HG03432 (cell line): ENCODE measurements around the gene JAZF1.

Experiments used
- ATAC-seq: cut with Tn5 transposase; IDR thresholded peaks from one replicate; pipeline ENCODE4 v1.9.1; 2021; ENCODE audit warnings: mild to moderate bottlenecking, moderate library complexity; ENCODE audit not compliant: unreplicated experiment

The JAZF1 gene

DNA sequence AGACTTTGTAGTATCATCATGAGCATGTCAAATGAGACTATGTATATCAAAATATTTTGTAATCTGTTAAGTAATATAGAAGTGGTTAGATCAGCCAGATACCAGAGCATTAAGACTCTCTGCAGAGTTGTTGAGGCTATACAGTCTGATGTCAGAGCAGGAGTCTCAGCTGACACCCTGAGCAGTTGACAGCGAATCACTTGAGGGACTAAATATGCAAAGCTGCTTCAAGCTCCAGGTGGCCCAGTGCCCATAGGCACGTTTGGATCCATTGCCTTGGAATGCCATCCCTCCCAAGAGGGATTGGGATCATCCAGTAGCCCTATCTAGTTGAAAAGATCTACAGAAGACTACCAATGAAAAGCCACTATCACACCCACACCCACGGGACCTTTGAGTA, 230.5 kb downstream of the JAZF1 start:
- no peak for ATAC-seq

GRCh38 chr7:27948861-27949260, 231.7 kb downstream of the JAZF1 start:
- ATAC-seq: no peak

- ATAC-seq: no peak
Measured at GRCh38 chr7:27947586-27948278, 232.9 kb downstream of the JAZF1 start.

DNA sequence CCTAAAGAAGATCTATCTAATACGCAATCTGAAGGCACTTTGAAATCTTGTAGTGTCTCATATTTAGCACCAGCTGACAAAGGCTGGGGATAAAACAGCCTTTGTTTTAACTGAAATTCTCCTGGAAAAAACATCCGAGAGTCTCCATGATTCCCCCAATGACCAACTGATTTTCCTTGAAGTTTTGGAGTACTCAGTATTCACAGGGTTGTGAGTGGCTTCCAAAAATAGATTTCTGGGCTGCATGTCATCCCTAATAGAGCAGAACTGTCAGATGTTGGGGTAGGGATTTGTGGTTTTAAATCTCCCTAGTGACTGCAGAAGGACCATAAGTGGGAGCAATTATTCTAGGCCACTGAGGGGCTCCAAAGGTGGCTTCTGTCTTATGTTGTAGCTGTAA, 234.2 kb downstream of the JAZF1 start:
- ATAC-seq: no peak

DNA sequence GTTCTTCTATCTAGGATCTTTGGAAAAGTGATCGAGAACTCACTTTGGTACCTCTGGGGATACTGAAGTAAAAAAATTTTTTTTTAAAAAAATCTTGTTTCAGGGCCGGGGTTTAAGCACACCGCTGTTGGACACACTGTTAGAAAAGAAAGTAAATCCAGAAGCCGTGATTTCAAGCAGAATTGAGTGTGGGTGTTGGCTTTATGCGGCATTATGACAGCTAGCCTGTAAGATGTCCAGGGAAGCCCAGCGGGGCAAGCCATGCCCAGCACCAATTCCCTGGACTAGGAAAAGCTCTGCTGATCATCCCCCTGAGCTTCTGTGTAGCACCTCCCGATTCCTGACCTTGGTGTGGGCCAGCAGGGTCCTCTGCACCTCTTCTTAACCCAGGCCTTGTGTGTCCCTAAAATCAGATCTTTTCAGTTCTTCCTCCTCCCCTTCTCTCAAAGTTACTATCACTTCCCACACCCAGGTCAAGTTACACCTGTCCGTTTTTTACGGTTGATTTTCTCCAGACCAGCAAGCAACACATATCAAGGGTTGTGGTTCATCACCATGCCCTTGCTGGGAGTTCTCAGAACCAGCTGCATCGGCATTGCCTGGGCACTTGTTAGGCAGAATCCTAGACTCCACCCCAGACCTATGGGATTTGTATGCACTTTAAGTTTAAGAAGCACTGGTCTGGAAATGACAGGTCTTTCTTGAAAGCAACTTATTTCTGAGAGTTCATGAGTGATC, 235.4 kb downstream of the JAZF1 start:
- ATAC-seq: no peak

DNA sequence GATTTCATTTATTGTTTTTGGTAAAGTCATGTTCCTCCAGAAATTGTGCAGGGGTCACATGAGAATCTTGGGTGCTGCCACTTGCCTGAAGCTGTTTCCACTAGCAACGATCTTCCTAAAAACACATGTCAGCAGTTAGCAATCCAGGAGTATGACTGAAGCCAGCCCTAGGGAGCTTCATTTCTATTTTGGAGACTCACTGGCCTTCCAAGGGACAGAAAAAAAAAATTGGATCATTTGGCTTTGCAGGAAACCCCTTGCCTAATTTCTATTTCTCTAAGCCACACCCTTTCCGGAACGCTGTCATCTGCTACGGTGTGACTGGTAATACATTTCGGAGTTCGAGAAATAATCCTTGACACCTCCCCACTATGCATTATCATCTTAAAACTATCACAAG, 236.0 kb downstream of the JAZF1 start:
- no peak for ATAC-seq

DNA sequence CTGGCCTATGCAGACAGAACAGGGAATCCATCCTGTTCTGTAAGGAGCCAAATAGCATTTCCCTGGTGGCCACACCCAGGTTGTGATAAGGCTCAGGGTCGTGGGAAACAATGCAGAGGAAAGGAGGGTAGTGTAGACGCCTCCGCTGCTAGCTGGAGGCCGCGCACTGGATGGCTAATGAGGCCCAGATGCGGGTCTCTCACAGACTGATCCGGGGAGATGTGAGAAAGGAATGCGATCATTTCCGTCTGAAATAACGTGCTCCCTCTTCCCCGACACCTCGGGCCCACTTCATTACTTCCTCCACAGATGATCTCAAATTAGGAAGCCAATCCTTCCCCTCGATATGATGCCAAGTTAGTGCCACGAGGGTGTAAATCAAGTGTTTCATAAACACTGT, 237.4 kb downstream of the JAZF1 start:
- ATAC-seq: no peak

- no peak for ATAC-seq
Measured at GRCh38 chr7:27942711-27943110, 237.9 kb downstream of the JAZF1 start.

- ATAC-seq: no peak
Measured at GRCh38 chr7:27941522-27941921, 239.1 kb downstream of the JAZF1 start.

DNA sequence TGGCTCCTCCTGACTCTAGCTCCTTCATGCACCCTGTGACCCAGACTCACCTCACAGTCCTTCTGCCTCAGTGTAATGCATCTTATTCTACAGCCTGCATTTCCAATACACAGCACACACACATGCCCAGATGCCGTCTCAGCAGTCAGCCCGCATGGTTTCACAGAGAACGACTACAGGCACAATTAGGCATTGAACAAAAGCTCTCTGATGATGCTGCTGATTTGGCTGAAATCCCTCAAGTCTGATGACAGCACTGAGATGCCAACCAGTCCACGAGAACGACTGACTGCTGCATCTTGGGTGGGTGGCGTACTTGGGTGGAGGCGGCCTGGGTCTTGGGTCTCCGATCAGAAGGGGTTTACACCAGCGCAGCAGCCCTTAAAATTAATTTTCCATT, 240.3 kb downstream of the JAZF1 start:
- no peak for ATAC-seq

DNA sequence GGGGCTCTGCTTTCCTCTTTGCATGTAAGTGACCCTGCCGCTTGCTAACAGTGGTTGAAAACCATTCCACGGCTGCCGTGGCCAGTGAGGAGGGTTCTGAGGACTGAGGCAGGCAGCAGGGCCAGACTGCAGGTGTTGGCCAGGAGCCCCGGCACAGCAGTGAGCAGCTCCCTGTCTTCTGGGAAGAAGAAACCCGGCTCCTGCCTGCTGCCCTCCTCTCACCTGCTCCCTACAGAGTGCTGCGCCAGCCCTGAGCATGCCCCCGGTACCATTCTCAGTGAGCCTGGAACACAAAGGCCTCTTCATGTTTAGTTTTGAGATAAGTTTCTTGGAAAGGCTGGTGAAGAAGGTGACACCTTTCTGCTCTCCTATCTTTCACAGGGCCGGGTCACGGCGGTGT, 240.7 kb downstream of the JAZF1 start:
- ATAC-seq: no peak

- no peak for ATAC-seq
Measured at GRCh38 chr7:27936768-27937102, 243.9 kb downstream of the JAZF1 start.

DNA sequence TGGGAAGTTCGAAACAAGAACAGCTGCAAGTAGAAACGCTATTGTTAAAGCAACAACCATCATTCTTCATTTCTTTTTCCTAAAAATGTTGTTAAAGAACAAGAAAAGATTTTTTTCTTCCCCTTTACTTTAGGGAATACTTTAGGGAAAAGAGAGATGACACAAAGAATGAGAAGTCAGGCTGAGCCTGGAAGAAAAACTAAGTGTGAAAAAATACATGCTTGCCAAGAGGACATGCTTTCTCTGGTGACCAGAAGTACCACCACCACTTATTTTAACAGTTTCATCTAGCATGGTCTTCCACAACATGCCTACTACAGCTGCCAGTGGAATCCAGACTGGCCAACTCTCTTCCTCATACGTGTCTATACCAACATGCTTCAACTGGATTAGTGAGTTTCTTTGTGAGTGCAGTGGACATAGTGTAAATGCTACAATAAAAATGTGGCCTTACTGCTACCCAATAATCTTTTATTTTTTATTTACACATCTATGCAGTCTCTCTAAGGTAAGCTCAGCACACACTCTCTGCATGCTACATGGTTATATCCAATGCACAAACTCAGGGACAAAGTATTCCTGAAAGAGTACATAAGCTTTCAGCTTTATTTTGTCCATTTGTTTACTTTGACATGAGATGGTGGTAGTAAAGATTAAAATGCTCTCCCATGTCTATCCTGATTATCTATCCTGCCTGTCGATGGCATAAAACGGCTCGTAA, 244.4 kb downstream of the JAZF1 start:
- ATAC-seq: no peak

DNA sequence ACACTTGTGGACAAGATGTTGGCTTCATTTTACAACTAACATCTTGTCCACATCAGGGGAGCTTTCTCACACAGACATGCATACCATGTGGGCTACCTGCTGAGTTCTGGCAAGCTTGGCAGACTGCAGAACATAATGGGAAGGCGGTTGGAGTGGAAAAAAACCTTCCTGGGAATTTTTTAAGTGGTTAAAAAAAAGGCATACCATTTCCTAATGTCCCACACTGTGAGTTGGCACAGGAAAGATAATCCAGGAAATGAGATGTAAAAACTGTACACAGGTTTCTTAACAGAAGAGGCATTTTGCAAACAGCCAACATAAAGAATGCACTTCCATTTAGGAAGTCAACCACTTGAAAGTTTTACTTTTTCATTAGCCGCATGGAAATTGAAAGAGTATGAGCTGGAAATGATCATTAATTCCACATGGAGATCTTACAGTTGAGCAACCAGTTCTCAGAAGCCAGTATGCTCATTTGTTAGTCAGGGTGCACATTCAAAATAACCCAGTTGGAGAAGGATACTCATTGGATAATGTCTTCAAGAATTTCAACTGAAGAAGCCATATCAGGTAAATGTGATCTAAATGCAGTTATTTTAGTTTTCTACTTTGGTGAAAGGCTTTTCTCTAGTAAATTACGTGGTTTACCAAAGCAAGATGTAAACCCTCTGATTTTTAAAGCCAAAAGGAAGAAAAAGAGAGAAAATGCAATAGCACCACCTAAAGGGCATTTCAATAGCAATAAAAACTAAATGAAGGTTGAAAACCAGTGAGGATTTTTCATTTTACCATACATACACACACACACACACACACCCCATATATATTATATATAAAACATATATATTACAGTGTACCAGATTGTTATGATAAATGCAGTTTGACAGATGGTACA, 246.7 kb downstream of the JAZF1 start:
- ATAC-seq: no peak

DNA sequence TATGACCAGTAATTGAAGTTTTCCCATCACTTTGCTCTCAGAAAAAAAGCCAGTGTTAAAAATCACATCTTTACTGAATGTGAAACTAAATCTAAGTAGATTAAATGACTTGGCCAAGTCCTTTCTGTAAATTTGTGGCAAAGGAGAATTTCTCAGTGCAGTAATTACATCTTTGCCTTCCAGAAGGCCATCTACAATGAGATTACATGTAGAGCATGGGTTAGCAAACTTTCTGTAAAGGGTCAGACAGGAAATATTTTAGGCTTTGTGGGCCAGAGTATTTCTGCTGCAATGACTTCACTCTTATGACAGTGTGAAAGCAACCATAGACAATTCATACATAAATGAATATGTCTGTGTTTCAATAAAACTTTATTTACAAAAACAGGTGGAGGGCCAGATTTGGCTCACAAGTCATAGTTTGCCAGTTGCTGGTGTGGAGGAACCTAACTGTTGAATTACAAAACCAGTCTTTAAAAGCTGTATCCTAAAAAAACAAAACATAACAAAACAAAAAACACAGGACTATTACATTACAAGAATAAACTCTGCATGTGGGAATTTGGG, 249.6 kb downstream of the JAZF1 start:
- no peak for ATAC-seq

DNA sequence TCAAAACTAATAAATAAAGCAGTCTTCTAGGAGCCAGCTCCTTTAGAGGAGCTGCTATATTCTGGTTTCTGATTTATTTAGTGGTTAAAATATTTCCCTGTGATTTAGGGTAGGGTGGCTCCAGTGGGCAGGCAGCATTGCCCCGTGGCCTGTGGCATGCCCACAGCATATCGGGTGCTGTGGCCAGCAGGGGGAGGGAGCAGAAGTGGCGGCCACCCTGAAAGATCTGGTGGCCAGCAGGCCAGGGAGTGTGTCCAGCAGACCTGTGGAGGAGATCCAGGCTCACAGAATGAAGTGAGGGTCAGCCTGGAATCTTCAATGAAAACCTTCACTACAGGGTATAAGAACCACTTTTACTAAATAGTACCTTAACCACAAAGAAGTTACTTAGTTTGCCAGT, 251.5 kb downstream of the JAZF1 start:
- ATAC-seq: no peak

DNA sequence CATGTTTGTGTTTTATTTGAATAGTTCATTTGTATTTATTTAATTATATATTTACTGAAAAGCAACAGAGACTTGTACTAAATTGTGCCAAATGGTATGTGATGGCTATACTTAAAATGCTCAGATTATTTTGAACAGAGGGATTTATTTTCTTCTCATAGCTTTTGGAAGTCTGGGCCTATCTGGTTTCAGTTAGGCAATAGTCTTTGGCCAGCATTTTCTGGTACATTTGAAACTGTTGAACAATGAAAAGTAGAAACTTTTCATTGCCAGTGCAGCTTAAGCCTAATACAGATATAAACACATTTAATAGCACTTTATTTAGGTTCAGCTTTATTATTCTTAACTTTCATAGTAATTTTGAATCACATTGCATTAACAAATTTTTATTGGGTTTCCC, 252.6 kb downstream of the JAZF1 start:
- ATAC-seq: no peak

- ATAC-seq: peak; percentile 47
Measured at GRCh38 chr7:27925573-27926201, 254.9 kb downstream of the JAZF1 start.

GRCh38 chr7:27923642-27923980, 257.0 kb downstream of the JAZF1 start:
- no peak for ATAC-seq

DNA sequence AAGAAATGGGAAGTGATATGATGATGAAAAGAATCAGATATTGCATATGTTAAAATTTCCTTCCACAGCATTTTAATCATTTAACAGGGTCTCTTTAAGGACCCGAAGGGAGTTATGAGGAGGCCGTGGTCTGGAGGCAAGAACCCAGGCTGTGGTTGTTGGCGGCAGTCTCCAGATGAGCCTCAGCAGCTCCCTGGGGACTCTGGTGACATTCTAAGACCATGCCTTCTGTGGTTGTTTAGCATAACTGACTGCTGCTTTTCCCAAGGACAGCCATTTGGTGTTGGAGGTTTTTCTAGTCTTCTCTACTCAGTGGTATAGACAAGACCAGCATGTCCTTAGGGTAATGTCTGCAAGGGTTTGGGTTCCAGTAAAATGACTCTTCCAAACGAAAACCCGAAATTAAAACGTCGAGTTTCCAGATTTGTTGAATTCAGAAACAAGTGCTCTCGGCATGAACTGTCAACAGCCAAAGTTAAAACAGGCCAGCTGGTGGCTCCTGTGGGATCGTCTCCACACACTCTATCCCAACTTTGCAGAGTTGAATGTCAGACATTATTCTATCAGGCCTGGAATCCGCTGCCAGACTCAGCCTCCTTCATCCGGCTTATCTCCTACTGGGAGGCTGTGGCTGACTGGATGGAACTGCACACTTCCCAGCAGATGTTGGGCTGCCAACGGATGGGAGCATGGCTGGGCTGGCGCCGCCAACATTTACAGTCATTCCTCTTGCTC, 257.5 kb downstream of the JAZF1 start:
- ATAC-seq: peak; percentile 65
